GM19240 (cell line): ENCODE results near the gene RIMS4.
A peak's percentile ranks its signal among the peaks of the same experiment; 100 is the strongest.

Experiments used
- DNase-seq: peaks from one replicate; pipeline ENCODE4 v3.0.0; 2011; ENCODE audit warnings: low spot score; ENCODE audit not compliant: insufficient read length

The RIMS4 gene

DNA sequence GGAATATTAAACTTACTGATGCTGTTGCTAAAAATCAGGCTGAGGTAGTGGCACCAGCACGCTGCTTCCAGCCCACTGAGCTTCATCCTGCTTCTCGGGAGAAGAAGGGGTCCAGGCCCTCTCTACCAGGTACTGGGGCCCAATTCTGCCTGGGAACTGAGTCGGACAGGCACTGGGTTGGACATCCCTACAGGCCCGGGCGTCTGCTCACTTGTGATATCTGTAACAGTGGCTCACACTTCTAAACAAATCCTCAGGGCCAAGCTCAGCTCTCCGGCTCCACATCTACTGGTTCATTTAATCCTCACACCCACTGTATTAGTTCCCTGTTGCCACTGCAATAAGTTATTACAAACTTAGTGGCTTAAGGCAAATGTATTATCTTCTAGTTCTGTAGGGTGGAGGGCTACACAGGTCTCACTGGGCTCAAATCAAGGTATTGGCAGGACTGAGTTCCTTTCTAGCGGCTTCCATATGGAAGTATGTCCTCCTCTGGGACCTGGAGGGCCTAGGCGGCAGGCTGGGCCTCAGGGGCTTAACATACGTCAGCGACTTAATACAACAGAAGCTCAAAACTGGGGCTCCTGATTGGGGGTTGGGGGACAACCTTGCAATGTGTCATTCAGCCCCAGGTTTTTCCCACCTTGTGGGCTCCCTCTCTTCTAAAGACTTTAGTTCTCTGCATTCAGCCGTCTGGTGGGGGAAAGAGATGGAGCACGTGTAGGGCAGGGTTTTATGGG lies 66.3 kb downstream of the RIMS4 start:
- DNase-seq, result no peak

DNA sequence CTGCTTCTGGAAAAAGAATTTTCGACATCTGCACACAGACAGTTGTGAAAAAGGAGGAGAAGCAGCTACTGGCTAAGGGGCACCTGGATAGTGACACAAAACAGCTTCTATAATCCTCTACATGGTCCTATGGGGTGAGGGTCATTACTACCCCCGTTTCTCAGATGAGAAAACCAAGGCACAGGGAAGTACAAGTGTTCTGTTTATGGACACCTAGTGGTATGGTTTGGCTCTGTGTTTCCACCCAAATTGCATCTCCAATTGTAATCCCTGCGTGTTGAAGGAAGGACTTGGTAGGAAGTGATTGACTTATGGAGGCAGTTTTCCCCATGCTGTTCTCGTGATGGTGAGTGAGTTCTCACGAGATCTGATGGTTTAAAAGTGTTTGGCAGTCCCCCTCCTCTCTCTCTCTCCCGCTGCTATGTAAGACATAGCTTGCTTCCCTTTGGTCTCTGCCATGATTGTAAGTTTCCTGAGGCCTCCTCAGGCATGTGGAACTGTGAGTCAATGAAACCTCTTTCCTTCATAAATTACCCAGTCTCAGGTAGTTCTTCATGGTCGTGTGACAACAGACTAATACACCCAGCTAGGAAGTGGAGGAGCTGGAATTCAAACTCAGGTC lies 67.2 kb downstream of the RIMS4 start:
- no peak for DNase-seq

DNA sequence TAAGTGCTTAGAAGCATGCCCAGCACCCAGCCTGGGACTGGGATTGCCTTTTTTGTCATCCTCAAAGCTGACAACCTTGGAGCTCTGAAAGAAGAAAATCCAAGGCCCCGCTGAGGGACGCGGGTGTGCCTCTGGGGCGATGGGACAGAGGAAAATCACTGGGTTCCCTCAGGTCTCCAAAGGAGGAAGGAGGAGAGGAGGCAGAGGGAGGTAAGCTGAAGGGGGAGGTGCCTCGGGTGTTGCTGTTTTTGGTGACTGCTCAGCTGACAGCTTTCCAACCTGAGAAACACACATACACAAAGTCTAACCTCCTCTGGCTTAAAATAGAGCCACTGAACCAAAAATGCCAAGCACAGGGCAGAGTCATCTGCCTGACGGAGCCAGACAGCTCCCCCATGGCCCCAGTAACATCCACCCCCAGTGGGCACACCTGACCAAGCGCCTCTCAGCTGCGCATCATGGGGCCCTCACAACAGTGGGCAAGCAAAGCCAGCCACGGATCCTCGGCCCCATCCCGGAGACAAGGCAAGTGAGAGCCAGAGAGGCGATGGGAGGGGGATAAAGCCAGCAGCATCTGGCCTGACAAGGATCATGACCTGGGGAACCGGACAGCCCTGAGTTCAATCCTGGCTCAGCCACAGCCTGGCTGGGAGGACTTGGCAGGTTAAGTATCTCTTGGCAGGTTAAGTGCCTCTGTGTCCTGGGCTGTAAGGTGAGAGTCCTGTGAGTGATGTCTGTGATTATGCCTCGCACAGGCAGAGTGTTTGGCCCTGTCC lies 67.9 kb downstream of the RIMS4 start:
- no peak for DNase-seq

DNA sequence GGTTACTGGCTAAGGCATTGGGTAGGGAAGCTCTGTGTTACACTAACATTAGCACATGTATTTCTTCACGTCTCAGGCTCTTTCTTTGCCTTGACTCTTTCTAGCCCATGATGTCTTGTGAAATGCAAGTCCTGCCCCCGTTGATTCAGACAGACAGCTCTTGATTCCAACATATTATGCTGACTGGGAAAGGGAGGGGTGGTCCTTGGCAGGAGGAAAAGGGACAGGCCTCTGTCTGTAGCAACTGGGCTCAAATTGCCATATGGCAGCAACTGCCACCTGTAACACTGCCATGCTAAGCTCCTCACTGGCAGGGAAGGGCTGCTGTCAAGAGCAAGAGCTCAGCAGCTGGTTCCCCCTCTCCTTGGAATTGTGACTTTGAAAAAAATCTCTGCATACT lies 70.4 kb downstream of the RIMS4 start:
- no peak for DNase-seq

DNA sequence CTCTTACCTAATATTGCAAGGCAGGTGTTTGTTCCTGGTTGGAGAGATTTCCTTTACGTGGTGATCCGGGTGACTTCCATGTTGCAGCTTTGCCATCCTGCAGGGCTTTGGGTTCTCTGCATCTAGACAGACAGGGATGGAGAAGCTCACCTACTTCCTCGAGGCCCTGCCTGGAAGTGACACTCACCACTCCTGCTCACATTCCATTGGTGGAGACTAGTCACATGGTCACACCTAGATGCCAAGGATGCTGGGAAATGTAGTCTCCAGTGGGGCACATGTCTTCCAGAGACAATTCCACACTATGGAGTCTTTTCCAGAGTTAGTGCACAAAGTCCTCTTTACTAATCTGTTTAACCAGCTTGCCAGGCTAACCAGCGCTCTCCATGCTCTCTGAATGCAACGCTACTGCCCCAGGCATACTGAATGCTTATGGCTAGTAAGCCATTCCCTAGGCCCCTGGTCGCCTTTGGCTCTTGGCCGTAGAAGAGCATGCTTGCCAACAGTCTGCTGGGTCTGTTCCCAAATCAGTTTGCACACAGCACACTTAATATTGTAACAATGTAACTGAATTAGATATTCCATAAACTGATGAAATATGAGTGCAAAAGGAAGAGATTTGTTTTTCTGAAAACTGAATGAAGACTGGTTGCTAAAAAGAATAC lies 71.4 kb downstream of the RIMS4 start:
- DNase-seq, result peak; percentile 63

DNA sequence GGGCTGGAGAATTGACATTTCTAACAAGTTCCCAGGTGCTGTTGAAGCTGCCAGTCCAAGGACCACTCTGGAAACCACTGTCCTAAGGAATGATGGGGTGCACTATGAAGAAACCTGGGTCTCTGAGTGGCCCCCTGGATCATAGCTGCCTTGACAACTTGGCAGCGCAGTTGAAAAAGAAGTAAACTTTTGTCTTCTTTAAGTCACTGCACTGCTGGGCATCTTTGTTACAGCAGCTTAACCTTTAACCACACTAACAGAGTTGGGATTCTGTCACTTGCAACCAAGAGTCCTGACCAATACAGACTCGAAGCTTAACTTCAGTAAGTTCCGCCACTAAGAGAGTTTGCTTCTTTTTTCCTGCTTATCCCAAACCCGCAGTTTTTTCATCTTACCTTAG lies 73.2 kb downstream of the RIMS4 start:
- DNase-seq, result no peak

DNA sequence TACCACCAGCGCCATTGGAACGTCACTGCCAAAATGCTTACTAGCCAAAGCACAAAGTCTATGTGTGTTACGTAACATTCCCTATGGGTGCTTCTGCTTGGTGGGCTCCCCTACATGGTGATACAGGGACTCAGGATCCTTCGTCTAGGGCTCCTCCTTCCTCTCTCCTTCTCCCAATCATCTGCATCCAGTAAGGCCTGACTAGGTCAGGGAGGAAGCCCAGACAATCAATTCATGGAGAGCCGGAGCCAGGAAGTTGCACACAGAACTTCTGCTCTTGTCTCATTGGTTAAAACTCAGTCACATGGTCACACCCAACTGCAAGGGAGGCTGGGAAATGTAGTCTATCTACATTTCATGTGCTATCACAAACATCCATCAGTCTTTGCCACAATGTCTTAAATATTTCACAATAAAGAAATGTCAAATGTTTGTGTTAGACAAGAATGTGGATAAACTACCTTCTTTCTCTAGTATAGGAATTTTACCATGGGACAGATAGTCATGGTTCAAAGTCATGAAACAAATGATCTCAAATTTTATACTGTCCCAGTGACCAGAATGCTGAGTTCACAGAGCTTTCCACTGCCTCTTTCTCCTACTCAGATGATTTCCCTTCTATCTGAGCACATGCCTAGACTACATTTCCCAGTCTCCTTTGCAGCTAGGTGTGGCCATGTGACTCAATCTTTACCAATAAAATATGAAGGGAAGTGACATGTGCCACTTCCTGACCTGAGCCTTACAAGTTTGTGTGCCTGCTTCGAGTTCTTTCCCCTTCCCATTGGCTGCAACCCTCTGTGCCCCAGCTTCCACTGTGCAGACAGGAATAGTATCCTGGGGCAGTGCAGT lies 74.0 kb downstream of the RIMS4 start:
- DNase-seq, result no peak

DNA sequence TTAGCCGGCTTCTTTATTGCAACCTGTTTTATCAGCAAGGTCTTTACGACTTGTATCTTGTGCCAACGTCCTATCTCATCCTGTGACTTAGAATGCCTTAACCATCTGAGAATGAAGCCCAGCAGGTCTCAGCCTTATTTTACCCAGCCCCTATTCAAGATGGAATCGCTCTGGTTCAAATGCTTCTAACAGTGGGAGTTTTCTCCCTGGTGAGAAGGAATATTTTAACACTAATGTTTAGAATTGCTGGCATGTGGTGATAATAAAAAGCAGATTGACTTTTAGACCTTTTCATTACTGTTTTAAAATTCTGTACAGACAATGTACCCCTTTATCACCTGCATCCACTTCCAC lies 74.6 kb downstream of the RIMS4 start:
- no peak for DNase-seq

DNA sequence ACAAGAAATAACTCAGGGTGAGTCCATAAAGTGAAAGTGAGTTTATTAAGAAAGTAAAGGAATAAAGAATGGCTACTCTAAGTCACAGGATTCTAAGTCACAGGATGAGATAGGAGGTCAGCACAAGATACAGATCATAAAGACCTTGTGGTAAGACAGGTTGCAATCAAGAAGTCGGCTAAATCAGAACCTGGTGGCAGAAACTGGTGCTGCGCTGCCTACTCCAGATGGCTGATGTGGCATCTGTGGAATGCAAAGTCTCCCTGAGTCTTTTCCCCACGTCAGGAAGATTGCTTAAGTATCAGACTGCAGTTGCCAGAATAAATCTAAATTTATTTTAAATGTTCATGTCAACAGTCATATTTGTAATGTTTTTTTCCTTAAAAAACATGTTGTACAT lies 75.4 kb downstream of the RIMS4 start:
- DNase-seq, result no peak

DNA sequence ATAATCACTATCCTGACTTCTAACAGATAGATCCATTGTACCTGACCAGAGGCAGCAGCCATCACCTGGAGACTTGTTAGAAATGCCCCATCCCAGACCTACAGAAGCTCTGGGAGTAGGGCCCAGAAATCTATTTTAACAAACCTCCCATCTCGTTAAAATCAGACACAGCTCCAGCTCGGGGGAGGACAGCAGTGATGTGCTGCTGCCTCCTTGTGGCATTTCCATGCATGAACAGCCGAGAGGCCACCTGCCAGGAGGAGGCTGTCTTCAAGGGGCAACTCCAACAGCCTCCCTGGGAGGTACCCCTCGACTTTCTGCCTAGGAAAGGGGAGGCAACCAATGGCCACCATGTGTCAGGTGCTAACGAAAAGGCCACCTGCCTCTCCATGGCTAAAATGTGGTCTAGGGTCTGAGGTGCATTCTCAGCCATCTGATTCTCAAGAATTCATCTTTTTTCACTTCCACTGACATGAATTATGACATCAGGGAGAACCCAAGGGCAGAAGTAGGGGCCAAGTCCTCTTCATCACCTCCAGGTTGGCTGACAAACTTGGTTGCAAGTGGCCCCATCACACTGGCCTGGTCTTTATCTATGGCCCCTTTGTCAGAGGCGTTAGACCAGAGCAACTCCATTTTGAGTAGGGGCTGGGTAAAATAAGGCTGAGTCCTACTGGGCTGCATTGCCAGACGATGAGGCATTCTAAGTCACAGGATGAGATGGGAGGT lies 76.8 kb downstream of the RIMS4 start:
- peak; percentile 42 for DNase-seq

DNA sequence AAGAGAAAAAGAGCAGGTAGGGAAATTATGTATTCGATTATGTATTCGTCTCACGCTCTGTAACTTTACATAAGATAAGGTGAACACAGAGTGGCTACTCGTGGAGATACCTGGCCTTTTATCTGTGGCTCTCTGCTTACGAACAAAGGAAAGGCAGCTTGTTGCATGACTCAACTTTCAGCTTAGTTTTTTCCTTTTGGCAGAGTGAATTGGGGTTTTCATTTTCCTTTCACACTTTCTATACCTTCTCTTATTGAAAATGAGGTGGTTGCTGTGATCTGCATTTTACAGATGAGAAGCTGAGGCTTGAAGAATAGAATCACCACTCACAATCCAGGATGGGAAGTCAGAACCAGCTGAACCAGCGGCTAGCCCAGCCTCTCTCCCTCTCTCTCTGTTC lies 78.0 kb downstream of the RIMS4 start:
- DNase-seq, result no peak

DNA sequence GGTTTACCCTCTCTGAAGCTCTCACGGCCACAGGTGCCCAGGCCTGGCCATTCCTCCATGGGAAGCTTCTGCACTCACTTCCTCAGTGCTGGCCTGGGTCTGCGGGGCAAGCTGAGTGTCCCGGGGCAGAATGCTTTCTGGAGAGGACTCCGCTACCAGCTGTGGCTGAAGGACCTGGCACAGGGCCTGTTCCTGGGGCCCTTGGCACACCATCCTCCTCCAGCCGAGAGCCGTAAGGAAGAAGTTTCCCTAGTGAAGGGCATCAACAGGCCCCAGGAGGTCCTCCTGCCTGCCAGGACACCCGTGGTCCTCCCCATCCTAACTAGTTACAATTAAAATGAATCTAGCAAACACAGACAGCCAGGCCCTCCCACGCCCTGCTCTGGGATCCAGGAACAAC lies 78.7 kb downstream of the RIMS4 start:
- no peak for DNase-seq

DNA sequence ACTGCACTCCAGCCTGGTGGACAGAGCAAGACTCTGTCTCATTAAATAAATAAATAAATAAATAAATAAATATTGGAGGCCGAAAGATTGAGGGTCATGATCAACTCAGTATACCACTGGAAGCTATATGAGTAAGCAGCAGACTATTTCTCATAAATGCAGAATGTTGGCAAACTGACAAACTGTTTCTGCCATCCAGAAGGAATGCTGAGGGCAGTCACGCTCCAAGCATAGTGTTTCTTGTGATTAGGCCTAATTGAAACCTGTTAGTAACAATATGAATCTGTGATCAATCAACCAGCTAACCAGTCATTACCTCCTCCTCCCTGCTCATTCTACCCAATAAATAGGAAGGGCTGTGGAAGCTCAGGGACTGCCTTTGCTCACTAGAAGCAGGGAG lies 79.9 kb downstream of the RIMS4 start:
- no peak for DNase-seq

DNA sequence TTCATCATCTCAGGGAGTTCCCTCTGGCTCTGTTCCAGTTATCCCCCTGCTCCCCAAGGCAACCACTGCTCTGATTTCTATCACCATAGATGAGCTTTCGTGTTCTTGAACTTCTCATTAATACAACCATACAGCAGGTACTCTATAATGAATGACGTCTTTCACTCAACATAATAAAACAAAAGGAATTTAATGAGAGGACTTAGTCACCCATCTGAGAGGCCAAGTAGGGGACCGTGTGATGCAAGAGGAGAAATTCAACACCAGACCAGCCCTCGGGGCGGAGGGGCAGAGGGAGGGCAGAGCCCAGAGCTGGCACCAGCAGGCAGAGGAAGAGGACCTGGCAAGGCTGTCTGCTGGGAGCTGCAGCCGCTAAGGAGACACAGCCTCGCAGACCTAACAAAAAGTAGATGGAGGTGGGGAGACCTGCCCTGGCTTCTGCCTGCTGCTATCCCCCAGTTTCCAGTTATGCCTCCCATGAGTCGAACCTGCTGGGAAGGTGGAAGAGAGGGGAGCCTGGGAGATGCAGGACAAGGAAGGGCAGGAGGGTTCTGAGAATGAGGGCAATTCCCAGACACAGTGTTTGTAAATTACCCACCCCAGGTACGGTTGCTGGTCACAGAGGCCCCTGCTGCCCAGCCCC lies 81.4 kb downstream of the RIMS4 start:
- no peak for DNase-seq

DNA sequence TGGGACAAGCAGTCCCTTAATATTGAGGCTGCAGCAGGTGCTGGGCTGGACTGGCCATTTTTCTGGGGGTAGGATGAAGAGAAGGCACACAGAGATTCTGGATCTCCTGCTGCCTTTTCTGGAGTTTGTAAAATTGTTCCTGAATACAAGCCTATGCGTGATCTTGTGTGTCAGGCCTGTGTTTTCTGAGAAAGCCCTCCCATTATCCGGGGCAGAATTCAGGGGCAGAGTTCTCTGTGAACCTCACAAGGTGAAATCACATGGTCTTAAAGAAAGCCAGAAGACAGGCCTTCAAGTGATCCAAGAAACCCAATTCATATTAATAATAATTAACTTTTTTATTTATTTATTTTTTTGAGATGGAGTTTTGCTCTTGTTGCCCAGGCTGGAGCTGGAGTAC lies 82.7 kb downstream of the RIMS4 start:
- no peak for DNase-seq

DNA sequence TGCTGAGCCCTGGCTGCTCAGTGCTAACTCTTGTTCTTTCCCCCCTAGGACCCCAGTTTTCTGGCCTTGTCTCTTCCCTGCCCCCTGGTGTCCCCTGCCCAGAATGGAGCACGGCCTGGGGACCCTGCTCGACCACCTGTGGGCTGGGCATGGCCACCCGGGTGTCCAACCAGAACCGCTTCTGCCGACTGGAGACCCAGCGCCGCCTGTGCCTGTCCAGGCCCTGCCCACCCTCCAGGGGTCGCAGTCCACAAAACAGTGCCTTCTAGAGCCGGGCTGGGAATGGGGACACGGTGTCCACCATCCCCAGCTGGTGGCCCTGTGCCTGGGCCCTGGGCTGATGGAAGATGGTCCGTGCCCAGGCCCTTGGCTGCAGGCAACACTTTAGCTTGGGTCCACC lies 83.3 kb downstream of the RIMS4 start:
- no peak for DNase-seq

DNA sequence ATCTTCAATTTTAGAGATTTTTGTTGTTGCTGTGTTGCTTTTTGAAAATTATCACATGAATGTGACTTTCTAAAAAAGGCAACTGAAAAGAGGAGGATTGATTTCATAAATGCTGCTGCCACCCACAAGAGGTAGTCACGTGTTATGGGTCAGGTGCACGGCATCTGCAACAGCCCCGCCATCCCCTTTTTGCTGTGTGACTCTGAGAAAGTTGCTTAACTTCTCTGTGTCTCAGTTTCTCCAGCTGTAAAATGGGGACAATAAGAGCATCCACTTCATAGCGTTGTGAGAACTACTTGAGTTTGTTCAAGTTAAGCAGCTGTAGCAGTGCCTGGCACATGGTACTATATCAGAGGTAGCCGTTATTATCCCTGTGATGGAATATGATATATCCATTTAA lies 84.5 kb downstream of the RIMS4 start:
- DNase-seq, result no peak

DNA sequence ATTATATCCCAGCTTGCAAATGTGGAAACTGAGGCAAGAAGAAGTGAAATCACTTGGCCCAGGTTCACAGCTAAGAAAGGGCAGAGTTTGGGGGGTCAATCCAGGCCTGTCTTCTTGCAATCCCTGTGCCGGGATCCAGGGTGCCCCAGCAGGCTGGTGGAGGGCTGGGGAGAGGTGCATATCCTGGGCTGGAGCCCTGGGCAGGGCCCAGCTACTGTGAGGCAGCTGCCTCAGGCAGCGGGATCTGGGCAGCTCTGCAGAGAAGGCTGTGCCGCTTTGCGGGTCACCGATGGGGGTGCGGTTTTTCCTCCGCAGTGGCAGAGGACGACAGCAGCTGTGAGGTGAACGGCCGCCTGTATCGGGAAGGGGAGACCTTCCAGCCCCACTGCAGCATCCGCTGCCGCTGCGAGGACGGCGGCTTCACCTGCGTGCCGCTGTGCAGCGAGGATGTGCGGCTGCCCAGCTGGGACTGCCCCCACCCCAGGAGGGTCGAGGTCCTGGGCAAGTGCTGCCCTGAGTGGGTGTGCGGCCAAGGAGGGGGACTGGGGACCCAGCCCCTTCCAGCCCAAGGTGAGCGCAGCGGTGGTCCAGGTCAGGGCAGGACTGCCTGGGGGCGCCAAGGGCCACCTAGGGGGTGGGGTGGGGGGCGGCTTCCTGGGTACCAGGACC lies 85.8 kb downstream of the RIMS4 start:
- no peak for DNase-seq

DNA sequence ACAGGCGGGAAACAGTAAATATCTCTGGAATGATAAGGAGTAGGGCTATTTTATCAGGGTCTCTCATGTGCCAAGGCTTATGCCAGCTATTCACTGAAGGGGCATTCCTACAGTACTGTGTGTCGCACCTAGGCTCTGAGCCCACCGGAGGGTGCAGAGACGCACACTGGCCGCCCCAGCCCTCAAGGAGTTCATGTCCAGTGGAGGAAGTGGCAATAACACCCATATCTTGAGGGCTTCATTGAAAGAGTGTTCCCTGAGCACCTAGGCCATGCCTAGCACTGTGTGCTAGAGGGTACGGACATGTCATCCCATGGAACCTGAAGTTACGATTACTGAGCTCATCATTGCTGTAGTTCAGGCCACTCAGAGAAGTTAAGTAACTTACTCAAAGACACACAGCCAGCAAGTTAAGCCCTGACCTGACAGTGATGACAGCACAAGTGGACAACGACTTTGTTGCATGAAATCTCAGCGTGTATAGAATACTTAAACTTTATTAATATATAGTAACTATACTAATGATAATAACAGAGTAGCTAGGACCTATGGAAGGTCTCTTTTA lies 86.5 kb downstream of the RIMS4 start:
- no peak for DNase-seq
